ENCODE results near the gene PRKCI.

- TF ChIP-seq, protein P1, sequence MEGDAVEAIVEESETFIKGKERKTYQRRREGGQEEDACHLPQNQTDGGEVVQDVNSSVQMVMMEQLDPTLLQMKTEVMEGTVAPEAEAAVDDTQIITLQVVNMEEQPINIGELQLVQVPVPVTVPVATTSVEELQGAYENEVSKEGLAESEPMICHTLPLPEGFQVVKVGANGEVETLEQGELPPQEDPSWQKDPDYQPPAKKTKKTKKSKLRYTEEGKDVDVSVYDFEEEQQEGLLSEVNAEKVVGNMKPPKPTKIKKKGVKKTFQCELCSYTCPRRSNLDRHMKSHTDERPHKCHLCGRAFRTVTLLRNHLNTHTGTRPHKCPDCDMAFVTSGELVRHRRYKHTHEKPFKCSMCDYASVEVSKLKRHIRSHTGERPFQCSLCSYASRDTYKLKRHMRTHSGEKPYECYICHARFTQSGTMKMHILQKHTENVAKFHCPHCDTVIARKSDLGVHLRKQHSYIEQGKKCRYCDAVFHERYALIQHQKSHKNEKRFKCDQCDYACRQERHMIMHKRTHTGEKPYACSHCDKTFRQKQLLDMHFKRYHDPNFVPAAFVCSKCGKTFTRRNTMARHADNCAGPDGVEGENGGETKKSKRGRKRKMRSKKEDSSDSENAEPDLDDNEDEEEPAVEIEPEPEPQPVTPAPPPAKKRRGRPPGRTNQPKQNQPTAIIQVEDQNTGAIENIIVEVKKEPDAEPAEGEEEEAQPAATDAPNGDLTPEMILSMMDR (IDR thresholded peaks at IDR 0.05; ENCODE audit: low read depth, low read length, poor library complexity, severe bottlenecking) = no peak
- no peak for TF ChIP-seq EZH2phosphoT487 (IDR thresholded peaks at IDR 0.05; ENCODE audit: borderline replicate concordance, low read length)
Observed at GRCh38 chr3:170344971-170345370, 122.7 kb downstream of the PRKCI start.
